Mesenteric fat pad (tissue), 1 donor: ENCODE results near the gene RASGEF1C. TPM values are rescaled to one million over a fixed set of nuclear protein-coding genes. Genes with fewer than 3 reads are reported as not detected.
"Not testable (repeated sequence)": the region's sequence is repeated elsewhere in the genome, so short reads cannot be mapped to it uniquely, and the experiment has no call there.

ENCODE experiments used
- DNase-seq: peaks from one replicate; pipeline ENCODE4 v3.0.0-alpha.2; 2020; ENCODE audit warnings: low spot score
- total RNA-seq: library from RNA; stranded (reverse); fragmentation: NEBNext Ultra II Directional; extraction: Animal tissue kit (Norgen Biotek cat#: 25700); gene quantifications from one replicate; pipeline ENCODE4 v1.2.1, GENCODE V29; 2021
- donor health status: DM: yes; HTN: yes; CAD: no.

The RASGEF1C gene
- total RNA-seq, 1 donor from 2014 or later, result not detected

DNA sequence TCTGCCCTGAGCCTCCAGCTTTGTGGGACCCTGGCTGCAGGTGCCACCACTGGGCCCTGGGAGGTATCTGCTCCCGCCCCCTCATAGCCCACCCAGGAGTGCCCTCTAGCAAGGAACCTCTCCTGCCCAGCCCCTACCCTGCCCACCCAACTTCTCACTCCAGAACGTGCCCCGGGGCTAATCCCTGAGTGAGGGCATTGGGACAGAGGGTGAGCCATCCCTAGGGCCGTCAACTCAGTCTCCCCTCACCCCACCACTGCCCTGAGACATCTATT lies 2.7 kb upstream of the RASGEF1C start:
- DNase-seq, result no peak

- DNase-seq, result no peak
Observed at GRCh38 chr5:180210961-180211760, 2.1 kb upstream of the RASGEF1C start.

DNA sequence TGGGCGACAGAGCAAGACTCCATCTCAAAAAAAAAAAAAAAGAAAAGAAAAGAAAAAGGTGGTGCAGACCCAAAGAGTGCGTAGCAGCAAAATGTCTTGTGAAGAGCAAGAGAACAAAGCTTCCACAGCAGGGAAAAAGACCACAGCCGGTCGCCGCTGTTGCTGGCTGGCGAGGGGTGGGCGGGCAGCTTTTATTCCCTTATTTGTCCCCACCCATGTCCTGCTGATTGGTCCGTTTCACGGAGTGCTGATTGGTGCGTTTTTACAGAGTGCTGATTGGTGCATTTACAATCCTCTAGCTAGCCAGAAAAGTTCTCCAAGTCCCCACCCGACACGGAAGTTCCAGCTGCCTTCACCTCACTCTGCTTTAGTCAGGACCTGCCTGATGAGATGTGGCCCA lies 1.1 kb upstream of the RASGEF1C start:
- DNase-seq, result not testable (repeated sequence)

DNA sequence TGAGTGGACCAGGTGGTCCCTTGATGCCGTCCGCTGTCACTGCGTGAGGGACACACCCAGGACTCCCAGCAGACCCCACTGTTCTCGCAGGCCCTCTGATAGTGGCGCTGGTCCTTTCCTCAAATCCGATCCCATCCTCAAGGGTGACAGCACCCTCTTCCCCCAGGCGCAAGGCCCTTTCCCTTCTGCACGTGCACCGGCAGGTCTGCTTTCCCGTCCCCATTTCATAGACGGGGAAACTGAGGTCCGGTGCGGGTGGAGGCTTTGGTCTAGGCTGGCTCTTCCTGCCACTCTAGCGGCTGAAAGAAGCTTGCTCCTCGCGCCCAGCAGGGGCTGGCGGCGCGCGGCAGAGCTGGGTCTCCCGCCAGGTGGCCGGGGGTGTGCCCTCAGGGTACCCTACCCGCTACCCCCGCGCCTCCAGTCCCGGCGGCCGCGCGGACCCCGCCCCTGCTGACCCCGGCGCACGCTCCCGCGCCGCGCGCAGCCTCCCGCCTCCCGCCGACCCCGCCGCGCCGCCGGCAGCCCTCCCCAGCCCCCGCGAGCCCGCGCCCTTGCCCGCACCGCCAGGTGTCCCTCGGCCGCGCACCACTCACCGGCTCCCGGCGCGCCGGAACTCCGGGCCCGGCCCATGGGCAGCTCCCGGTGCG lies 453 bp downstream of the RASGEF1C start:
- DNase-seq, result no peak

GRCh38 chr5:180208038-180208434 lies 975 bp downstream of the RASGEF1C start:
- no peak for DNase-seq

- DNase-seq, result no peak
Observed at GRCh38 chr5:180207593-180207992, 1.4 kb downstream of the RASGEF1C start.

DNA sequence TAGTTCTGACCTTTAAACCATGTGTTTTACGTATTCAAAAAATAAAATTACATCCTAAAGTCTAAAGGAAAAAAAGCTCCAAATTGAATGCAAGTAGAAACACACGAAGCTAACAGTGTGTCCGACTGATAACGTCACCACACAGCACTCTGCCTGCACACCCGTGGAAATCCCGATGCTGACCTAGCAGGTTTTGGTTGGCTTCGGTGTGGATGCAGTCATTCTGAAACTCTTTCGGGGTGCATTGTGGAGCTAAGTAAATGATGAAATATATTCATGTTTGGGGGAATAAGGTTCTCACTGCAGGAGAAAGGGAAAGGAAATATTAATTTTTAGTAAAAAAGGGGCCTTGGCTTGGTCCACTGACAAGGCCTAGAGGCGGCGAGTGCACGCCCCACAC lies 2.0 kb downstream of the RASGEF1C start:
- DNase-seq, result no peak

DNA sequence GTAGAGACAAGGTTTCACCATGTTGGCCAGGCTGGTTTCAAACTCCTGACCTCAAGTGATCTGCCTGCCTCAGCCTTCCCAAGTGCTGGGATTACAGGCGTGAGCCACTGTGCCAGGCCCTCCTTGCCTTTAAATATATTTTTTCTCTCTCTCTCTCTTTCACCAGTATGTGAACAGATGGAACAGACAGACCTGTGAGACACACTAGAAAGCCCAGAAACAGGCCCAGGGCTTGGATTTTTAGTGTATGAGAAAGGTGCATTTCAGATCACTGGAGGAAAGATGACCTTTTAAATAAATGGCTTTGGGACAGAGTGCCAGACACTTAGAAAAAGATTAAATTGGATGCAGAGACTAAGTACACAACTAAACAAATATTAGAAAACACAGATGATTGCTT lies 3.1 kb downstream of the RASGEF1C start:
- DNase-seq, result no peak

- DNase-seq, result no peak
Observed at GRCh38 chr5:180204276-180204819, 4.7 kb downstream of the RASGEF1C start.

- DNase-seq, result no peak
Observed at GRCh38 chr5:180202939-180203573, 6.0 kb downstream of the RASGEF1C start.

DNA sequence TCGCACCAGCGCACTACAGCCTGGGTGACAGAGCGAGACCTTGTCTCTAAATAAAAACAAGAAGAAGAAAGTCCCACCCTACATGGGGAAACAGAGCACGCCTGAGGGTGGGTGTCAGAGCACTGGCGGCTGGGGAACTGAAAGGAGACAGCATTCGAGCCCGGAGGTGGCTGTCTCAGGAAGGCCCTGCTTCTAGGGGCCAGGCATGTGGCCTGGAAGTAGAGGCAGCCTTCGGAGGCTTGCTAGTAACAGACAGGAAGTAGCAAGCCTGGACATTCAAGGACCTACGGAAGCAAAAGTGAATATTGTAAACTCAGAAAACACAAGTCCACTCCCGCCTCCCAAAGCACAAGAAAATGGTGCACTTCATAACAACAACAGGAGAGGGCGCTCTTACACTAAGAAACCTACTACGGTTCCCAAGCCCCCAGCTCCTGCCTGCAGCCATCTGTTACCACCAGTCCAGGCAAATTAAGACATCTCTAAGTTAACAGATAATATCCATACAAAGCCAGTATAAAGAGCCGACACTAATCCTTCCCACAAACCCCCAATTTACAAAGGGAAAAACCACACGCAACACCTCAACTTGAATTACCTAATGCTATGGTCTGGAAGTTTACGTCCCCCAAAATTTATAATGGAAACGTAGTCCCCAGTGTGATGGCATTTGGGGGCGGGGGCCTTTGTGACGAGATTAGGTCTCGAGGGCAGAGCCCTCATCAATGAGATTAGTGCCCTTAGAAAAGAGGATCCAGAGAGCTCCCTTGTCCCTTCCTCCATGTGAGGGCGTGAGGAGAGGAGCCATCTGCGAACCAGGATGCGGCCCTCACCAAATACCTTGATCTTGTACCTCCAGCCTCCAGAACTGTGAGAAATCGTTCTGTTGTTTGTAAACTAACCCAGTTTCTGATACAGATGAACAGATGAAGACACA lies 7.7 kb downstream of the RASGEF1C start:
- DNase-seq, result no peak

GRCh38 chr5:180199390-180199789 lies 9.6 kb downstream of the RASGEF1C start:
- no peak for DNase-seq

GRCh38 chr5:180198208-180198607 lies 10.8 kb downstream of the RASGEF1C start:
- no peak for DNase-seq

DNA sequence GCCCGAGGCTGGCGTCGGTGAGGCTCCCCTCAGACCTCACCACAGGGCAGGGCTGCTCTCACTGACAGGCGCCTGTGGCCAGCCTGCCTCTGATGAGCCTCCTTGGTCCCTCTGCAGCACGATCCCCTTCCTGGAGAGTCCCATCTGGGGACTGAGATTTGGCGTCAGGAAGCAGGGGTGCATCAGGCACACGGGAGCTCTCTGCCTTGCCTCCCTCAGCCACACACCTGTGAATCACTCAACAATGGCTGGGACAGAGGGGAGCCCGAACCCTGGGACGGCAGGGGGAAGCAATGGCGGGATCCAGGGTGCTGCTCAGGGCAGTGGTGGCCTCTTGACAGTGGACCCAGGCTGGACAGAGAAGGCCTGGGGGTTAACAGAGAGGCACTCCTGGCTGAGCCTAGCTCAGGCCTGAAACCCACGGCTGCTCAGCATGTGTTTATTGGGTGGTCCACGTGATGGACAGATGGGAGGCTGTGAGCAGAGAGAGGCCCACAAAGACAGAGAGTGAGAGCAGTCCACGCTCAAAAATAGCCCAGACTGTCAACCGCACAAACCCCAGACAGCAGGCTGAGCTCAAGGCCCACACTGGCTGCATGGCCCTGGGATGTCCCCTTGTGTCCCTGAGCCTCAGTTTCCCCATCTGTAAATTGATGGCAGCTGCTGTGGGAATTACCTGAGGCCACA lies 11.9 kb downstream of the RASGEF1C start:
- no peak for DNase-seq

DNA sequence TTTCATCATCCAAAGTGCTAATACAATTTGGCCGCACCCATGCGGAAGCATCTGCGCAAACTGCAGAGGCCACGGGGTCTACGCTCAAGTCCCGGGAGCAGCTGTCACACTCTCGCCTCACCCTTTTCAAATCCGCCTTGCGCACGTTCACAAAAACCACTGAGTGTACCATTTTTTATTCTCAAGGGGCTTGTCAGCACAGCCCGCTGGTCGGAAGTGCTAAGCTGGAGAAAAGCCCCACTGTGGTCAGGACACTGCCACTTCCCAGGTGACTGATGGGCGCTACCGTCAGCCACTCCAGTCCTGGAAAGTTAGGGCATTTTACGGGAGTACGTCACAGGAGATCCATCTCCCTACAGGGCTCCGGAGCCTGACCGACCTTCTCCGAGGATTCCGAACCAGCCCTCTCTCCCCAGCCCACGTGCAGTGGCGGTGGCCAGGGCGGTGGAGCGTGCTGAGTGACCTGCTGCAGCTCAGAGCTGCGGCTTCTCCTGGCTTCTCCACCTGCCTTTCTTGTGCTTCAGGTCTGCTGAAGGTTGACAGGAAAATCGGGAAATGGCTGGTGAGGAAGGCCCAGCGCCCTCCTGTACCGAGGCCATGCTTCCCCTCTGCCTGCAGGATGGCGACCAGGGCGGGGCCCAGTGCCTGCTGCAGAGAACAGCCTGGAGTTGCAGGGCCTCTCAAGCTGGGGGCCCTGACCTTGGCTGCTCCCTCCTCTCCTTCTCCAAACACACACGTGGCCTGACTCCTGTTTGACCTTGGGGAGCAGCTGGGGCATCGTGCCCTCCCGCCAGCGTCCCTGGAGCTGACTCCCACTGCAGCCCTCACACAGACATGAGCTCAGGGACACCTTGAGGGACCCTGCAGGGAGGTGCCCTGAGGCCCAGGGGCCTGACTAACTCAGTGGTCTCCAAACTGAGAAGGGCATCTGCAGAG lies 14.3 kb downstream of the RASGEF1C start:
- peak; percentile 77 for DNase-seq

DNA sequence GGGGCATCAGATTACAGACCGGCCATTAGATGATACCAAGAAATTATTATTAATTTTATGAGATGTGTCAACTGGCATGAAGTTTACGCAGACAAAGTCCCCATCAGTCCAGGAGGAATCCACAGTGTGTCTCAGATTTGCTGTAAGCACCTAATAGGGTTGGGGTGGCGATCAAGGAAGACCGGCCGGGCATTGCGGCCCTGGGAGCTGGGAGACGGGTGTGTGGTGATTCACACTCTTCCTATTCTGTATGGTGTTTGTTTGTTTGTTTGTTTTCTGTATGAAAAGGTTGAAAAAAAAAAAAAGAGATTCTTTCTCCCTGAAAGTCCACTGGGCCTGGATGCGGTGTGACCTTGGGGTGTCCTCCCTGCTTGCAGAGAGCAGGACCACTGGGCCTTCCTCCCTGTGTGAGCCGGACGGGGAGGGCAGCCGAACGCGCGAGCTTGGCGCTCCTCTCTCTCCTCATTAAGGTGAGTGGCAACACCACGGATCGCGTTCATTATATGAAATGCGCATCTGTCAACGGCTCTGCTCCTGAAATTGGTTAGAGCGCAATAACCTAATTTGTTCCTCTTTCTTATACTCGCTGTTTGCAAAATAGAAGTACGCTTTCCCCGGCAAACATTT lies 15.1 kb downstream of the RASGEF1C start:
- peak; percentile 62 for DNase-seq

DNA sequence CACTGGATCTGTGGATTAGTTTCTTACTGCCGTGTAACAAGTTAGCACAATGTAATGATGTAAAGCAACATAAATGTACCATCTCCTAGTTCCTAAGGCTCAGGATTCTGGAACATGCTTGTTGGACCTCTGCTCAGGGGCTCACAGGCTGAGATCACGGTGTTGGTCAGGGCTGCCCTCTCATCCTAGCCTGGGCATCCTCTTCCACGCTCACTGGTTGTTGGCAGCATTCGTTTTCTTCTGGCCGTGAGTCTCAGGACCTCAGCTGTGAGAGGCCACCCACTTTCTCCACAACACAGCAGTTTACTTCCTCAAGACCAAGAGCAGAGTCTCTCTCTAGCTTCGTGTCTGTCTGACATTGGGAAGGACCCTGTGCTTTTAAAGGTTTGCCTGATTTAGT lies 17.3 kb downstream of the RASGEF1C start:
- no peak for DNase-seq

DNA sequence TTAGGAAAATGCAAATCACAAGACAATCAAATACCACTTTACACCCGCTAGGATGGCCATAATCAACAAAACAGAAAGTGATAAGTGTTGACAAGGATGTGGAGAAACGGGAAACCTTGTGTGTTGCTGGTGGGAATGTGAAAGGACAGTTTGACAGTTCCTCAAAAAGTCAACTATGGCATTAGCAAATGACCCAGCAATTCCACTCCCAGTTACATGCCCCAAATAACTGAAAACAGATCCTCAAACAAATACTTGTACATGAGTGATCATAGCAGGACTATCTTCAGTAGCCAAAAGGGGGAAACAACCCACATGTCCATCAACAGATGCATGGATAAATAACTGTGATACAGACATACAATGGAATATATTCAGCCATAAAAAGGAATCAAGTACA lies 21.2 kb downstream of the RASGEF1C start:
- no peak for DNase-seq

DNA sequence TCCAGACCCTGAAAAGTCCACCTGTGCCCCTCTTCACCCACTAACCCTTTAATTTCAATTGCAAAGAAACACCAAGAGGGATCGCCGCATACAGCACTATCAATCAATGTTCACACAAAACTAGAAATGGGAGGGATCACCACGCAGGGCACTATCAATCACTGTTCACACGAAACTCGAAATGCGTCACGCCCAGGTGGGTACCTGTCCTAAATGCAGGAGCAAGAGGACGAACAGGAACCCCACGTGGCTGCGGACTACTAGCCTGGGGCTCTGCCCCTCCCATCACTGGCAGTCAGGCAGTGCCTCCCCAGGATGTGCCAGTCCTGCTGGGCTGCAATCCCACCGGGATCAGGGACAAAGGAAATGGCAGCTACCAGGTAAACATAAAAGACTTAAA lies 28.2 kb downstream of the RASGEF1C start:
- DNase-seq, result no peak
